Measurements from ENCODE around the gene SETD1B.

- TF ChIP-seq, protein P1, sequence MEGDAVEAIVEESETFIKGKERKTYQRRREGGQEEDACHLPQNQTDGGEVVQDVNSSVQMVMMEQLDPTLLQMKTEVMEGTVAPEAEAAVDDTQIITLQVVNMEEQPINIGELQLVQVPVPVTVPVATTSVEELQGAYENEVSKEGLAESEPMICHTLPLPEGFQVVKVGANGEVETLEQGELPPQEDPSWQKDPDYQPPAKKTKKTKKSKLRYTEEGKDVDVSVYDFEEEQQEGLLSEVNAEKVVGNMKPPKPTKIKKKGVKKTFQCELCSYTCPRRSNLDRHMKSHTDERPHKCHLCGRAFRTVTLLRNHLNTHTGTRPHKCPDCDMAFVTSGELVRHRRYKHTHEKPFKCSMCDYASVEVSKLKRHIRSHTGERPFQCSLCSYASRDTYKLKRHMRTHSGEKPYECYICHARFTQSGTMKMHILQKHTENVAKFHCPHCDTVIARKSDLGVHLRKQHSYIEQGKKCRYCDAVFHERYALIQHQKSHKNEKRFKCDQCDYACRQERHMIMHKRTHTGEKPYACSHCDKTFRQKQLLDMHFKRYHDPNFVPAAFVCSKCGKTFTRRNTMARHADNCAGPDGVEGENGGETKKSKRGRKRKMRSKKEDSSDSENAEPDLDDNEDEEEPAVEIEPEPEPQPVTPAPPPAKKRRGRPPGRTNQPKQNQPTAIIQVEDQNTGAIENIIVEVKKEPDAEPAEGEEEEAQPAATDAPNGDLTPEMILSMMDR (IDR thresholded peaks at IDR 0.05) = peak; percentile 75 to 100 (median 92)
- no peak for TF ChIP-seq POLR2A (IDR thresholded peaks at IDR 0.05)
Observed at GRCh38 chr12:121811434-121812319, 7.9 kb downstream of the SETD1B start.

Data from adrenal gland (tissue), 5 donors.